ENCODE measurements around the gene TRAFD1. TPM values are rescaled to one million over a fixed set of nuclear protein-coding genes. Genes with fewer than 3 reads are reported as not detected.
A peak's percentile ranks its signal among the peaks of the same experiment; 100 is the strongest.

The TRAFD1 gene
- total and polyA plus RNA-seq, 9 of the 15 experiments (the other 6 are each of a cell fraction or from before 2014, with no cell fraction given), result 41.3 to 85.5 (median 54.5) TPM

DNA sequence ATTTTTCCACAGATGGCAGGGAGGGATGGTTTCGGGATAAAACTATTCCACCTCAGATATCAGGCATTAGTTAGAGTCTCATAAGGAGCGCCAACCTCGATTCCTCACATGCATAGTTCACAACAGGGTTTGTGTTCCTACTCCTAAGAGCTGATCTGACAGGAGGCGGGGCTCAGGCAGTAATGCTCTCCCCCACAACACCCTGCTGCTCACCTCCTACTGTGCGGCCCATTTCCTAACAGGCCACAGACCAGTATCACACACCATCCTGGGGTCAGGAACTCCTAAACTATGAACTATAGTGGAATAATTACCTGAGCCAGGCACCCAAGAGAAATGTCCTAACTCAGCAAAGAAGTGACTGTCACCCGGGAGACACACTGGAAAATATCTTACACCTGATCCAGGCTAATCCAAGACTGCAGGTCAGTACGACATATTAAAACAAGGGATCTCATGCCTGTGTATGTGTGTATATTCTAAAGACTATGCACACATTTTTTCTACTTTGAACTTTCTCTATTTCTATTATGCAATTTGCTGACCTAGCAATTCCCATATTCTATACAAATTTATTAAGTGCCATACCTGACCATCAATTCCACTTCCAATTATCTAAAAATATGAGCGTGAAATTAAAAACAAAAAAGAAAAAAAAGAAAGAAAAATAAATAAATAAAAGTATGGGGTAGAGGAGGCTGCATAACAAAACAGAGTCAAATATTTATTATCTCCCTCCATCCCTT, 21.4 kb upstream of the TRAFD1 start:
- H2AFZ ChIP-seq (ENCODE audit: low read depth, low read length), result no peak overlapping the region
- intact Hi-C loops (cut with micrococcal nuclease), result no loop called here

More for the DNA sequence above, 21.4 kb upstream of the TRAFD1 start:
- ChIA-PET CTCF (ENCODE audit: low intra/inter-chr PET ratio) (no interaction called here), POLR2A (no interaction called here)
- no peak for TF ChIP-seq ESRRB (CRISPR knock-in tag; IDR thresholded peaks at IDR 0.05; ENCODE audit: borderline replicate concordance)
- TF ChIP-seq MAFK (IDR thresholded peaks at IDR 0.05; ENCODE audit: low read length), result peak; percentile 97
- no peak for TF ChIP-seq ZNF24 (IDR thresholded peaks at IDR 0.05)
- no peak for TF ChIP-seq ZNF311 (CRISPR knock-in tag; IDR thresholded peaks at IDR 0.05)
- no peak for TF ChIP-seq POLR3G (IDR thresholded peaks at IDR 0.05; ENCODE audit: extremely low read depth, insufficient read length, insufficient replicate concordance)
- TF ChIP-seq, protein P1, sequence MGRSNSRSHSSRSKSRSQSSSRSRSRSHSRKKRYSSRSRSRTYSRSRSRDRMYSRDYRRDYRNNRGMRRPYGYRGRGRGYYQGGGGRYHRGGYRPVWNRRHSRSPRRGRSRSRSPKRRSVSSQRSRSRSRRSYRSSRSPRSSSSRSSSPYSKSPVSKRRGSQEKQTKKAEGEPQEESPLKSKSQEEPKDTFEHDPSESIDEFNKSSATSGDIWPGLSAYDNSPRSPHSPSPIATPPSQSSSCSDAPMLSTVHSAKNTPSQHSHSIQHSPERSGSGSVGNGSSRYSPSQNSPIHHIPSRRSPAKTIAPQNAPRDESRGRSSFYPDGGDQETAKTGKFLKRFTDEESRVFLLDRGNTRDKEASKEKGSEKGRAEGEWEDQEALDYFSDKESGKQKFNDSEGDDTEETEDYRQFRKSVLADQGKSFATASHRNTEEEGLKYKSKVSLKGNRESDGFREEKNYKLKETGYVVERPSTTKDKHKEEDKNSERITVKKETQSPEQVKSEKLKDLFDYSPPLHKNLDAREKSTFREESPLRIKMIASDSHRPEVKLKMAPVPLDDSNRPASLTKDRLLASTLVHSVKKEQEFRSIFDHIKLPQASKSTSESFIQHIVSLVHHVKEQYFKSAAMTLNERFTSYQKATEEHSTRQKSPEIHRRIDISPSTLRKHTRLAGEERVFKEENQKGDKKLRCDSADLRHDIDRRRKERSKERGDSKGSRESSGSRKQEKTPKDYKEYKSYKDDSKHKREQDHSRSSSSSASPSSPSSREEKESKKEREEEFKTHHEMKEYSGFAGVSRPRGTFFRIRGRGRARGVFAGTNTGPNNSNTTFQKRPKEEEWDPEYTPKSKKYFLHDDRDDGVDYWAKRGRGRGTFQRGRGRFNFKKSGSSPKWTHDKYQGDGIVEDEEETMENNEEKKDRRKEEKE (IDR thresholded peaks at IDR 0.05; ENCODE audit: borderline replicate concordance in 1 of 2, control insufficient read depth in 1 of 2, low read depth in 2 of 2, low read length in 1 of 2), result no peak
- no peak for TF ChIP-seq CBX8 (IDR thresholded peaks at IDR 0.05; ENCODE audit: borderline replicate concordance, extremely low read depth, low read depth, low read length, poor library complexity, severe bottlenecking)
- TF ChIP-seq ZFP1 (CRISPR knock-in tag; IDR thresholded peaks at IDR 0.05), result no peak
- no peak for TF ChIP-seq POLR2AphosphoS5 (IDR thresholded peaks at IDR 0.05; ENCODE audit: control insufficient read depth, insufficient read depth, low read depth, low read length)
- TF ChIP-seq ZNF77 (CRISPR knock-in tag; IDR thresholded peaks at IDR 0.05), result no peak
- TF ChIP-seq MAFG (tag; conservative IDR thresholded peaks at IDR 0.05), result peak; percentile 93
- no peak for TF ChIP-seq EP400 (IDR thresholded peaks at IDR 0.05)
- no peak for TF ChIP-seq ZEB2 (IDR thresholded peaks at IDR 0.05)
- peak; percentile 94 for TF ChIP-seq C11orf30 (IDR thresholded peaks at IDR 0.05; ENCODE audit: low read depth)
- TF ChIP-seq, protein P2, sequence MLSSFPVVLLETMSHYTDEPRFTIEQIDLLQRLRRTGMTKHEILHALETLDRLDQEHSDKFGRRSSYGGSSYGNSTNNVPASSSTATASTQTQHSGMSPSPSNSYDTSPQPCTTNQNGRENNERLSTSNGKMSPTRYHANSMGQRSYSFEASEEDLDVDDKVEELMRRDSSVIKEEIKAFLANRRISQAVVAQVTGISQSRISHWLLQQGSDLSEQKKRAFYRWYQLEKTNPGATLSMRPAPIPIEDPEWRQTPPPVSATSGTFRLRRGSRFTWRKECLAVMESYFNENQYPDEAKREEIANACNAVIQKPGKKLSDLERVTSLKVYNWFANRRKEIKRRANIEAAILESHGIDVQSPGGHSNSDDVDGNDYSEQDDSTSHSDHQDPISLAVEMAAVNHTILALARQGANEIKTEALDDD (IDR thresholded peaks at IDR 0.05), result no peak
- TF ChIP-seq ZKSCAN1 (IDR thresholded peaks at IDR 0.05; ENCODE audit: low read depth, low read length), result peak; percentile 82
- TF ChIP-seq MAFF (IDR thresholded peaks at IDR 0.05; ENCODE audit: low read length), result peak; percentile 97
- TF ChIP-seq ZNF316 (IDR thresholded peaks at IDR 0.05), result peak; percentile 97
- TF ChIP-seq JUNB (CRISPR knock-in tag; conservative IDR thresholded peaks at IDR 0.05), result no peak
- TF ChIP-seq HNRNPK (IDR thresholded peaks at IDR 0.05; ENCODE audit: low read depth, low read length, poor library complexity, severe bottlenecking), result no peak
- TF ChIP-seq MEIS2 (IDR thresholded peaks at IDR 0.05; ENCODE audit: partially characterized antibody), result no peak
- 71% methylated on average over 7 of the region's 8 CpGs for WGBS (ENCODE audit: insufficient coverage, low coverage, missing lambda C conversion rate)
- peak overlapping the region in 1 of 2 experiments; percentile 7; a peak in 1 of 4 replicates for H3K9ac ChIP-seq (ENCODE audit: insufficient read depth in 1 of 2, low read depth in 2 of 2, low read length in 2 of 2)
- H3K27ac ChIP-seq (ENCODE audit: extremely low read depth, low read depth, low read length), result no peak overlapping the region; the same call in 2 of the 3 replicates
- peak overlapping the region; percentile 0; the same call in 1 of the 2 replicates for H3K4me2 ChIP-seq (ENCODE audit: insufficient read depth, low read length)
- no TSS peak for BruUV-seq (replicated peaks)
- peak in 2 of 4 experiments; percentile 21 to 50 for DNase-seq (ENCODE audit: extremely low read depth in 1 of 4, low spot score in 3 of 4)
- in situ Hi-C loops (cut with MboI), result no loop called here
- no peaks in the 10 kb centered on the region for H3K9me3 ChIP-seq (replicated peaks; ENCODE audit: control insufficient read depth, insufficient read depth, low read depth, low read length)
- ATAC-seq, result peak; percentile 56
- H3K27me3 ChIP-seq (ENCODE audit: control insufficient read depth in 2 of 2, insufficient read depth in 2 of 2, low read length in 2 of 2), result no peaks in the 10 kb centered on the region
- peaks cover 98% of the 10 kb centered on the region for H3K79me2 ChIP-seq (ENCODE audit: control insufficient read depth, insufficient read depth, low read length)
- peak; percentile 72 for FAIRE-seq
- peaks cover 19 to 20% of the 10 kb centered on the region in 2 experiments; a peak in 4 of 5 replicates for H3K4me1 ChIP-seq (replicated peaks in 1 of 2; ENCODE audit: control insufficient read depth in 2 of 2, insufficient read depth in 2 of 2, low read length in 2 of 2)
- no peaks in the 10 kb centered on the region for H3K9me1 ChIP-seq (ENCODE audit: control insufficient read depth, insufficient read depth, low read length)
- H4K20me1 ChIP-seq (replicated peaks; ENCODE audit: control insufficient read depth, insufficient read depth, low read length), result peaks cover 18% of the 10 kb centered on the region; the same call in 1 of the 2 replicates
- H3K36me3 ChIP-seq (ENCODE audit: control insufficient read depth, insufficient read depth, low read length), result peaks cover 73% of the 10 kb centered on the region
- no peak overlapping the region for H3K4me3 ChIP-seq
